Transverse colon (tissue), 4 donors: ENCODE data around the gene CEP57L1. TPM values are rescaled to one million over a fixed set of nuclear protein-coding genes. Genes with fewer than 3 reads are reported as not detected.
"Not testable (repeated sequence)": the region's sequence is repeated elsewhere in the genome, so short reads cannot be mapped to it uniquely, and the experiment has no call there.

ENCODE experiments used
- DNase-seq: peaks from one replicate; pipeline ENCODE4 v3.0.0-alpha.2; 2019
- H3K27ac ChIP-seq, 4 donors: fragments of 200-600 bp; sonication (generic); 2 replicates each; pipeline ENCODE4 v1.5.1; 2016 to 2018; ENCODE audit warnings: inconsistent platforms in 4 of 4
- H3K27me3 ChIP-seq: fragments of 200-600 bp; sonication (generic); 2 replicates; pipeline ENCODE4 v1.5.1; 2017; ENCODE audit warnings: inconsistent platforms
- H3K36me3 ChIP-seq, 4 donors: fragments of 200-600 bp; sonication (generic); 2 replicates each; pipeline ENCODE4 v1.5.1; 2017 to 2019; ENCODE audit warnings: inconsistent platforms in 4 of 4
- H3K4me1 ChIP-seq, 4 donors: fragments of 200-600 bp; sonication (generic); 2 replicates each; pipeline ENCODE4 v1.5.1; 2017 to 2020; ENCODE audit warnings: inconsistent platforms in 4 of 4
- H3K4me3 ChIP-seq, 4 donors: fragments of 200-600 bp; sonication (generic); 1 replicate in 1 of 4; 2 replicates in 3 of 4; pipeline versions ENCODE4 v1.5.1 to v1.6.1; 2017 to 2019; ENCODE audit warnings: inconsistent platforms in 4 of 4
- H3K9me3 ChIP-seq, 2 donors: fragments of 200-600 bp; sonication (generic); 2 replicates each; pipeline ENCODE4 v1.5.1; 2017 to 2019; ENCODE audit warnings: inconsistent platforms in 2 of 2
- EP300 ChIP-seq: sonication (generic); formaldehyde crosslinking; IDR thresholded peaks from one replicate; pipeline ENCODE4 v1.6.1; 2017; ENCODE audit warnings: antibody characterized with exemption, low read depth
- POLR2A ChIP-seq: fragments of 450-650 bp; IDR thresholded peaks from one replicate; pipeline ENCODE4 v1.6.1; 2016; ENCODE audit warnings: antibody characterized with exemption, mild to moderate bottlenecking, moderate library complexity
- POLR2AphosphoS5 ChIP-seq, 3 donors: sonication (generic); formaldehyde crosslinking; IDR thresholded peaks; one replicate each; pipeline ENCODE4 v1.6.1; 2016; ENCODE audit warnings: antibody characterized with exemption in 3 of 3
- WGBS, 2 donors: methylation state at CpG; one replicate each; pipeline ENCODE4 v1.1.5; 2018; ENCODE audit warnings: low coverage in 1 of 2; 5-methylcytosine and 5-hydroxymethylcytosine counted together
- in situ Hi-C, 4 donors: fragments of 200-750 bp; cut with MboI; loops; one replicate each; pipeline versions ENCODE4 v1.15.0 to v1.15.1; 2017; ENCODE audit warnings: low sequenced_read_pairs in 3 of 4, low pct_ligation_motif_present in 1 of 4, low pct_unique_long_range_greater_than_20kb in 1 of 4
- intact Hi-C: fragments of 100-400 bp; cut with DNase I; formaldehyde crosslinking; loops from one replicate; pipeline ENCODE4 v1.15.1; 2023; ENCODE audit warnings: low total_unique reads
- total RNA-seq, 4 donors: library from RNA; depleted of rRNA; stranded (reverse); fragments of >200 nt; gene quantifications; one replicate each; pipeline ENCODE4 v1.1.0, GENCODE V29; 2016
- TF ChIP-seq, protein P1 (sequence below), 5 experiments: fragments of 200-600 bp in 3 of 5; fragments of 450-650 bp in 2 of 5; sonication (generic) in 3 of 5; IDR thresholded peaks; 1 replicate in 2 of 5; 2 replicates in 3 of 5; pipeline ENCODE4 v1.5.1; 2016 to 2017; ENCODE audit warnings: antibody characterized with exemption in 5 of 5, inconsistent platforms in 3 of 5, mild to moderate bottlenecking in 2 of 5, moderate library complexity in 1 of 5

CEP57L1 gene
- total RNA-seq, 4 donors from 2014 or later, result 1.9 to 29.5 (median 9.5) TPM

GRCh38 chr6:109139109-109139508 lies 43.8 kb downstream of the CEP57L1 start:
- Histone ChIP-seq H3K36me3 (peaks cover 0 to 6% (median 1%) of the 10 kb centered on the region in 4 donors), H3K27ac (no peak overlapping the region), H3K27me3 (no peaks in the 10 kb centered on the region), H3K4me3 (no peak overlapping the region), H3K4me1 (no peaks in the 10 kb centered on the region), H3K9me3 (no peaks in the 10 kb centered on the region)
- WGBS, 2 donors, result 94 to 100% methylated on average over 3 to 6 of the region's 6 CpGs
- intact Hi-C loops, result no loop called here
- in situ Hi-C loops, result no loop called here
- DNase-seq, result no peak
- TF ChIP-seq POLR2AphosphoS5 (IDR thresholded peaks at IDR 0.05), result no peak
- no peak for TF ChIP-seq POLR2A
- TF ChIP-seq, protein P1, sequence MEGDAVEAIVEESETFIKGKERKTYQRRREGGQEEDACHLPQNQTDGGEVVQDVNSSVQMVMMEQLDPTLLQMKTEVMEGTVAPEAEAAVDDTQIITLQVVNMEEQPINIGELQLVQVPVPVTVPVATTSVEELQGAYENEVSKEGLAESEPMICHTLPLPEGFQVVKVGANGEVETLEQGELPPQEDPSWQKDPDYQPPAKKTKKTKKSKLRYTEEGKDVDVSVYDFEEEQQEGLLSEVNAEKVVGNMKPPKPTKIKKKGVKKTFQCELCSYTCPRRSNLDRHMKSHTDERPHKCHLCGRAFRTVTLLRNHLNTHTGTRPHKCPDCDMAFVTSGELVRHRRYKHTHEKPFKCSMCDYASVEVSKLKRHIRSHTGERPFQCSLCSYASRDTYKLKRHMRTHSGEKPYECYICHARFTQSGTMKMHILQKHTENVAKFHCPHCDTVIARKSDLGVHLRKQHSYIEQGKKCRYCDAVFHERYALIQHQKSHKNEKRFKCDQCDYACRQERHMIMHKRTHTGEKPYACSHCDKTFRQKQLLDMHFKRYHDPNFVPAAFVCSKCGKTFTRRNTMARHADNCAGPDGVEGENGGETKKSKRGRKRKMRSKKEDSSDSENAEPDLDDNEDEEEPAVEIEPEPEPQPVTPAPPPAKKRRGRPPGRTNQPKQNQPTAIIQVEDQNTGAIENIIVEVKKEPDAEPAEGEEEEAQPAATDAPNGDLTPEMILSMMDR (IDR thresholded peaks at IDR 0.05), result no peak
- TF ChIP-seq EP300, result no peak

- in situ Hi-C loops, H3K4me3 ChIP-seq, H3K27ac ChIP-seq, H3K9me3 ChIP-seq, H3K4me1 ChIP-seq, H3K27me3 ChIP-seq, intact Hi-C loops, H3K36me3 ChIP-seq, DNase-seq: not testable (repeated sequence)
These were observed 46.8 kb downstream of the CEP57L1 start for GRCh38 chr6:109142067-109142466.

DNA sequence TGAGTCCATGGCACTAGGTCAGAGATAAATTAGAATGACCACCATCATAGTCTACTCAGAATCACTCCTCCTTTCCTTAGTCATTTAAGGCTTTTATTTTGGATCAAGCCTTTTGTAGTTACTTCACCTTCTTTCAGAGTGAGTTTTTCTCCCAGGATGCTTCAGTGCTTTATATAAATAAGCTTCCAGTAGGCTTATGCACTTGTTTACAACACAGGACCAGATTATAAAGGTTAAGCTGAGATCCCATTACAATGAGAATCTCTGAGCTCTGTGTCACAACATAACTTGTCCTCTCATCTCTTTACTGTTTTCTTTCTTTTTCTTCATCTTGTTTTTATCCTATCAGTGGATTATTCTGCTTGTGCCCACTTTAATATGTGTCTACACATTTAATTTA lies 47.9 kb downstream of the CEP57L1 start:
- Histone ChIP-seq H3K36me3 (peaks cover 0 to 6% (median 1%) of the 10 kb centered on the region in 4 donors), H3K27ac (no peak overlapping the region), H3K9me3 (no peaks in the 10 kb centered on the region), H3K27me3 (no peaks in the 10 kb centered on the region), H3K4me3 (no peak overlapping the region), H3K4me1 (no peaks in the 10 kb centered on the region)
- no peak for DNase-seq
- in situ Hi-C loops (no loop called here), intact Hi-C loops (no loop called here)
- TF ChIP-seq, protein P1 (IDR thresholded peaks at IDR 0.05), result no peak
- TF ChIP-seq EP300 (no peak), POLR2AphosphoS5 (IDR thresholded peaks at IDR 0.05) (no peak), POLR2A (no peak)

- H3K27ac ChIP-seq, in situ Hi-C loops, H3K27me3 ChIP-seq, H3K4me1 ChIP-seq, H3K9me3 ChIP-seq, DNase-seq, H3K4me3 ChIP-seq, intact Hi-C loops: not testable (repeated sequence)
- H3K36me3 ChIP-seq, result peaks cover 0 to 10% (median 4%) of the 10 kb centered on the region in 4 donors
- WGBS, 2 donors, result 98% methylated on average over 5 of the region's 5 CpGs; no CpG with 5 or more reads in 1 of the 2 donors
These were observed 52.9 kb downstream of the CEP57L1 start for GRCh38 chr6:109148251-109148650.

- H3K4me3 ChIP-seq, in situ Hi-C loops, H3K4me1 ChIP-seq, H3K9me3 ChIP-seq, H3K27me3 ChIP-seq, DNase-seq, intact Hi-C loops, H3K27ac ChIP-seq: not testable (repeated sequence)
- 100% methylated on average over 1 of the region's 1 CpG for WGBS, 2 donors
- peaks cover 0 to 10% (median 4%) of the 10 kb centered on the region in 4 donors for H3K36me3 ChIP-seq
These were observed 53.4 kb downstream of the CEP57L1 start for GRCh38 chr6:109148716-109149115.

- 98 to 100% methylated on average over 1 of the region's 1 CpG for WGBS, 2 donors
- peaks cover 0 to 30% (median 9%) of the 10 kb centered on the region in 4 donors for H3K36me3 ChIP-seq
- in situ Hi-C loops, result no loop called here
These were observed 58.4 kb downstream of the CEP57L1 start for GRCh38 chr6:109153752-109154151.

More at GRCh38 chr6:109153752-109154151, 58.4 kb downstream of the CEP57L1 start:
- H3K9me3 ChIP-seq, result peaks cover 0 to 6% of the 10 kb centered on the region in 2 donors
- intact Hi-C loops, result no loop called here
- DNase-seq, result no peak
- no peaks in the 10 kb centered on the region for H3K27me3 ChIP-seq
- no peak overlapping the region for H3K4me3 ChIP-seq
- H3K4me1 ChIP-seq, result no peaks in the 10 kb centered on the region
- no peak for TF ChIP-seq POLR2AphosphoS5 (IDR thresholded peaks at IDR 0.05)
- TF ChIP-seq EP300, result no peak
- TF ChIP-seq, protein P1 (IDR thresholded peaks at IDR 0.05), result no peak
- no peak for TF ChIP-seq POLR2A
- no peak overlapping the region for H3K27ac ChIP-seq
